ENCODE data around the gene CAPN10.

Gene CAPN10

DNA sequence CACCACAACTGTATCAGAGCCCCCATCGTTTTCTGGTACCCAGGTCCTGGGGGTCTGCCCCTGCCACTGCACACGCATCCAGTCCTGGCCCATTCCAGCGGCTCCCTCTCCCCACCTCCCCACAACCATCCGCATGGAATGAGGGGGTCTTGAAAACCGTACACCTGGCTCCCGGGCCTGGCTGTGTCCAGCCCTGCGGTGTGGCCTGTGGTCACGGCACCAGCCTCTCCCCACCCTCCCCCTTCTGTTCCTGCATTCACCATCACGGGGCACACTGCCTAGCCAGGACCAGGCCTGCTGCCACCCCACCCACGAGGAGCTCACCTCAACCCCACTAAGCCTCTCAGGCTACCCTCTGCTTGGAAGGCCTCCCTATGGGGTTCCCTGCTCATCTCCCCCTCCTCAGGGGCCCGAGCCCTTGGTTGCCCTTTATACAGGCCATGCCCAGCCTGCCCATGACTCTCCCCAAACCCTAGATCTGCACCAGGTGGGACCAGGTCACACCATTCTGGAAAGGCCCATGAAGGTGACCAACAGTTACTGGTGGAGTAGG, 50.1 kb downstream of the CAPN10 start:
- no peak overlapping the region for H3K4me2 ChIP-seq
- H4K20me1 ChIP-seq (ENCODE audit: insufficient read depth), result no peaks in the 10 kb centered on the region
- H3K9ac ChIP-seq, result no peak overlapping the region
- peaks cover 12% of the 10 kb centered on the region; the same call in 1 of the 2 replicates for H3K27me3 ChIP-seq (ENCODE audit: insufficient read depth, low read depth)
- H2AFZ ChIP-seq (ENCODE audit: low read depth), result no peak overlapping the region
- H3K4me3 ChIP-seq (IDR thresholded peaks at IDR 0.05; ENCODE audit: insufficient read depth, low read depth, low read length), result no peak overlapping the region
- no peaks in the 10 kb centered on the region for H3K36me3 ChIP-seq (ENCODE audit: insufficient read depth)
- H3K4me1 ChIP-seq (ENCODE audit: low read depth, poor library complexity, severe bottlenecking), result no peaks in the 10 kb centered on the region
- no peaks in the 10 kb centered on the region for H3K79me2 ChIP-seq (ENCODE audit: insufficient read depth, low read depth)
- no peak overlapping the region for H3K27ac ChIP-seq
- TF ChIP-seq, protein P1, sequence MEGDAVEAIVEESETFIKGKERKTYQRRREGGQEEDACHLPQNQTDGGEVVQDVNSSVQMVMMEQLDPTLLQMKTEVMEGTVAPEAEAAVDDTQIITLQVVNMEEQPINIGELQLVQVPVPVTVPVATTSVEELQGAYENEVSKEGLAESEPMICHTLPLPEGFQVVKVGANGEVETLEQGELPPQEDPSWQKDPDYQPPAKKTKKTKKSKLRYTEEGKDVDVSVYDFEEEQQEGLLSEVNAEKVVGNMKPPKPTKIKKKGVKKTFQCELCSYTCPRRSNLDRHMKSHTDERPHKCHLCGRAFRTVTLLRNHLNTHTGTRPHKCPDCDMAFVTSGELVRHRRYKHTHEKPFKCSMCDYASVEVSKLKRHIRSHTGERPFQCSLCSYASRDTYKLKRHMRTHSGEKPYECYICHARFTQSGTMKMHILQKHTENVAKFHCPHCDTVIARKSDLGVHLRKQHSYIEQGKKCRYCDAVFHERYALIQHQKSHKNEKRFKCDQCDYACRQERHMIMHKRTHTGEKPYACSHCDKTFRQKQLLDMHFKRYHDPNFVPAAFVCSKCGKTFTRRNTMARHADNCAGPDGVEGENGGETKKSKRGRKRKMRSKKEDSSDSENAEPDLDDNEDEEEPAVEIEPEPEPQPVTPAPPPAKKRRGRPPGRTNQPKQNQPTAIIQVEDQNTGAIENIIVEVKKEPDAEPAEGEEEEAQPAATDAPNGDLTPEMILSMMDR (conservative IDR thresholded peaks at IDR 0.05; ENCODE audit: low read depth, low read length), result no peak

DNA sequence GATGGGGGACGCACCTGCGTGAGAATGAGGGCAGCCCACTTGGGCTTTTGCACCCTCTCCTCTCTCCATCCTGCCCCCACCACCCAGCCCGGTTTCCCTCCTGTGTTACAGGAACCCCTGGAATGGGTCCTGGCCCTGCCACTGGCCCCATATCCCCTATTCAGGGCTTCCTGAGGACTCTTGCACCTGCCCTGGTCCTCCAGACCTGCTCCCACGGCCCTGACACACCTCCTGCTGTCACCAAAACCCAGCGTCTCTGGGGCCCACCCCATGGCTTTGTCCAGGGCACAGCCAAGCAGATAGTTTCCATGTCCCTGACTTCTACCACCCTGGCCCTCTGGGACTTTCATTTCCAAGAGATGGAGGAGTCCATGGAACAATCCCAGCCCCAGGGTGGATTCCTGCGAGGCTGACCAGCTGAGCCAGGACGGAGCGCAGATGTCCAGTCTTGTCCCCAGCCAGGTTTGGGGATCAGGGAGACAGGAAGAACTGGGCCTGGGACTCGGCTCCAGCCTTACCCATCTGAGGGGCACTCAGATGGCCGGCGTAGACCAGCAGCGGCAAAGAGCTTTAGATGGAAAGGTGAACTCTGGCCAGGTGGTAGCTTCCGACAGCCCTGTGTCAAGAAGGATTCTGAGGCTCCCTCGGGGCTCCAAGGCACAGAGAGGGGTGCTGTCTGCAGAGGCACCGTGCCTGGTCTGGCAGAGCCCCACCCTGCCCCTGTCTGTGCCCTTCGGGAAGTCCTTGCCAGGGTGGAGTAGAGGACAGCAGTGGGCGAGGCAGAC, 50.8 kb downstream of the CAPN10 start:
- TF ChIP-seq, protein P1 (conservative IDR thresholded peaks at IDR 0.05; ENCODE audit: low read depth, low read length), result no peak
- H3K27ac ChIP-seq, result no peak overlapping the region
- H4K20me1 ChIP-seq (ENCODE audit: insufficient read depth), result no peaks in the 10 kb centered on the region
- H3K27me3 ChIP-seq (ENCODE audit: insufficient read depth, low read depth), result peaks cover 12% of the 10 kb centered on the region; the same call in 1 of the 2 replicates
- no peaks in the 10 kb centered on the region for H3K4me1 ChIP-seq (ENCODE audit: low read depth, poor library complexity, severe bottlenecking)
- H3K36me3 ChIP-seq (ENCODE audit: insufficient read depth), result no peaks in the 10 kb centered on the region
- no peak overlapping the region for H3K4me3 ChIP-seq (IDR thresholded peaks at IDR 0.05; ENCODE audit: insufficient read depth, low read depth, low read length)
- no peak overlapping the region for H2AFZ ChIP-seq (ENCODE audit: low read depth)
- no peaks in the 10 kb centered on the region for H3K79me2 ChIP-seq (ENCODE audit: insufficient read depth, low read depth)
- no peak overlapping the region for H3K4me2 ChIP-seq
- H3K9ac ChIP-seq, result no peak overlapping the region

DNA sequence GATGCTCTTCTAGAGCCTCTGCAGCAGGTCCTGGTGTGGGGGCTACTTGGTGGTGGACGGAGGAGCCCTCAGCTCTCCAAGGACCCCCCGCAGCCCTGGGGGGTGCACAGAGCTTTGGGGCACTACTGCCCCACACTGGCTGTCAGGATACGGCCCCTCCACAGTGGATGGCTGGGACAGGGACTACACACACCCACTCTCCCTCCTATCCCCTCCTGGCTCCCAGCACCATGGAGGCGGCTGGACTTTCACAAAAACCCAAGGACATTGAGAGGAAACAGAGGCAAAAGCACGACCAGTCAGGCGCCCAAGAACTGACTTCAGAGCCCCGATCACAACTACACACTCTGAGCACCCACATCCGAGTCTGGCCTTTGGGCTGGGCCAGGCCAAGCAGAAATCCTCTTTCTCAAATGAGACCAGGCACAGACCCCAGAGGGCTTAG, 51.4 kb downstream of the CAPN10 start:
- Histone ChIP-seq H3K4me1 (ENCODE audit: low read depth, poor library complexity, severe bottlenecking) (no peaks in the 10 kb centered on the region), H2AFZ (ENCODE audit: low read depth) (no peak overlapping the region), H4K20me1 (ENCODE audit: insufficient read depth) (no peaks in the 10 kb centered on the region), H3K27me3 (ENCODE audit: insufficient read depth, low read depth) (peaks cover 12% of the 10 kb centered on the region; the same call in 1 of the 2 replicates), H3K4me3 (IDR thresholded peaks at IDR 0.05; ENCODE audit: insufficient read depth, low read depth, low read length) (no peak overlapping the region), H3K9ac (no peak overlapping the region), H3K27ac (no peak overlapping the region), H3K79me2 (ENCODE audit: insufficient read depth, low read depth) (no peaks in the 10 kb centered on the region), H3K36me3 (ENCODE audit: insufficient read depth) (no peaks in the 10 kb centered on the region), H3K4me2 (no peak overlapping the region)
- TF ChIP-seq, protein P1 (conservative IDR thresholded peaks at IDR 0.05; ENCODE audit: low read depth, low read length), result no peak

DNA sequence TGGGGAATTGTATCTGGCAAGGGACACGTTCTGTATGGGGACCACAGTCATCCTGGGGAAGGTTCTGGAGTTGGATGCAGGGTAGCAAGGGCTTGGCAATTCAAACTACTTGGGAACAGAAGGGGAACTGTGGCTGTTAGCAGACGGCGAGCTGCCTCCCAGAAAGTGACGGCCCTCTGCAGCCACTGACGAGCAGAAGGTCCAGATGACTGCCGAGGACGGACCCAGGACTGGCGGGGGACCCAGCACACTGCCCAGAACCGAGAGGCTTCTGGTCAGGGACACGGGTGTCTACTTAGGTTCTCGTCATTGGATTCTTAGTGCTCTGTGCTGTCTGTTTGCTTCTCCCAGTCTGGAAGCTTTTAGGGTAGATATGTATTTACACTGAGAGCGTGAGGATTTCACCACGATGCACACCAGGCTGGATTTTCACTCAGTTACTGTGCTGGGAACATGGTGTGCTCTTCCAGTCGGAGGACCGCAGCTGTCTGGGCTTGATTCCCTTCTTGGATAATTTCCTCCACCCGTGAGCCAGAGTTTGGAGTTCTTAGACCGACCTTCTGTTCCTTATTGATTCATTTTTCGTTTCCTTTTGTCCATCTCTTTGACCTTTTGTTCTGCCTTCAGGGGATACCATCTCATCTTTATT, 52.1 kb downstream of the CAPN10 start:
- Histone ChIP-seq H3K27ac (no peak overlapping the region), H2AFZ (ENCODE audit: low read depth) (no peak overlapping the region), H3K79me2 (ENCODE audit: insufficient read depth, low read depth) (no peaks in the 10 kb centered on the region), H3K27me3 (ENCODE audit: insufficient read depth, low read depth) (peaks cover 14% of the 10 kb centered on the region; the same call in 1 of the 2 replicates), H4K20me1 (ENCODE audit: insufficient read depth) (no peaks in the 10 kb centered on the region), H3K4me1 (ENCODE audit: low read depth, poor library complexity, severe bottlenecking) (no peaks in the 10 kb centered on the region), H3K4me2 (no peak overlapping the region), H3K4me3 (IDR thresholded peaks at IDR 0.05; ENCODE audit: insufficient read depth, low read depth, low read length) (no peak overlapping the region), H3K36me3 (ENCODE audit: insufficient read depth) (no peaks in the 10 kb centered on the region), H3K9ac (no peak overlapping the region)
- TF ChIP-seq, protein P1 (conservative IDR thresholded peaks at IDR 0.05; ENCODE audit: low read depth, low read length), result no peak

Data from KMS-11 (cell line).